Measurements from ENCODE around the gene TGFB2. TPM values are rescaled to one million over a fixed set of nuclear protein-coding genes. Genes with fewer than 3 reads are reported as not detected.

The TGFB2 gene
- total and polyA plus RNA-seq, 2 experiments from 2014 or later = 0.31 to 1.4 TPM

- TF ChIP-seq CREB1 (CRISPR knock-in tag; IDR thresholded peaks at IDR 0.05; ENCODE audit: low read depth) (no peak), JUNB (IDR thresholded peaks at IDR 0.05; ENCODE audit: unreplicated experiment) (no peak), ZNF331 (CRISPR knock-in tag; IDR thresholded peaks at IDR 0.05; ENCODE audit: low read depth) (no peak), EZH2 (IDR thresholded peaks at IDR 0.05; ENCODE audit: low read depth, unreplicated experiment) (no peak), POLR2AphosphoS5 (IDR thresholded peaks at IDR 0.05; ENCODE audit: low read depth) (no peak), STAT1 (IDR thresholded peaks at IDR 0.05; ENCODE audit: unreplicated experiment) (no peak), ZNF114 (CRISPR knock-in tag; IDR thresholded peaks at IDR 0.05) (no peak)
These were observed 8.8 kb upstream of the TGFB2 start (continued) for GRCh38 chr1:218336328-218336727.

GRCh38 chr1:218339267-218339831 is 5.8 kb upstream of the TGFB2 start:
- H3K9me3 Mint-ChIP-seq = no peaks in the 10 kb centered on the region
- Histone ChIP-seq H3K27me3 (ENCODE audit: insufficient read depth) (peaks cover 11% of the 10 kb centered on the region), H3K4me2 (no peak overlapping the region), H3K79me2 (replicated peaks; ENCODE audit: insufficient read depth) (no peaks in the 10 kb centered on the region), H3K27ac (ENCODE audit: low read depth) (no peak overlapping the region), H3K9me2 (ENCODE audit: insufficient read depth) (no peaks in the 10 kb centered on the region), H2AFZ (no peak overlapping the region), H3K36me3 (ENCODE audit: insufficient read depth) (no peaks in the 10 kb centered on the region), H4K20me1 (replicated peaks; ENCODE audit: insufficient read depth) (no peaks in the 10 kb centered on the region), H3K4me1 (ENCODE audit: insufficient read depth) (peaks cover 18% of the 10 kb centered on the region), H3K4me3 (no peak overlapping the region), H3F3A (replicated peaks; ENCODE audit: low read depth) (no peaks in the 10 kb centered on the region)
- H3K27me3 Mint-ChIP-seq (ENCODE audit: insufficient read depth, low read depth, poor library complexity) = no peaks in the 10 kb centered on the region
- ATAC-seq = no peak
- DNase-seq (ENCODE audit: low spot score) = peak; percentile 53
- H3K27ac Mint-ChIP-seq = no peak overlapping the region
- H3K4me3 Mint-ChIP-seq = no peak overlapping the region
- TF ChIP-seq CTCF (conservative IDR thresholded peaks at IDR 0.05; ENCODE audit: low read depth in 2 of 2) (peak; percentile 58 to 72), CREB1 (CRISPR knock-in tag; IDR thresholded peaks at IDR 0.05; ENCODE audit: low read depth) (no peak)
- no peaks in the 10 kb centered on the region for H3K36me3 Mint-ChIP-seq (ENCODE audit: low read depth)
- peaks cover 21% of the 10 kb centered on the region for H3K4me1 Mint-ChIP-seq

GRCh38 chr1:218341325-218341724 is 3.8 kb upstream of the TGFB2 start:
- H3K27ac Mint-ChIP-seq = no peak overlapping the region
- no peak for DNase-seq (ENCODE audit: low spot score)
- TF ChIP-seq EZH2 (IDR thresholded peaks at IDR 0.05; ENCODE audit: low read depth, unreplicated experiment) = no peak
- no peak for TF ChIP-seq ZNF331 (CRISPR knock-in tag; IDR thresholded peaks at IDR 0.05; ENCODE audit: low read depth)
- no peak for TF ChIP-seq ZNF462 (CRISPR knock-in tag; IDR thresholded peaks at IDR 0.05)
- no peak for TF ChIP-seq EZH2phosphoT487 (IDR thresholded peaks at IDR 0.05; ENCODE audit: unreplicated experiment)
- TF ChIP-seq ETS1 (IDR thresholded peaks at IDR 0.05) = no peak
- no peak for TF ChIP-seq STAT1 (IDR thresholded peaks at IDR 0.05; ENCODE audit: unreplicated experiment)

More at GRCh38 chr1:218341325-218341724, 3.8 kb upstream of the TGFB2 start:
- Histone ChIP-seq H3K4me1 (ENCODE audit: insufficient read depth) (peaks cover 9% of the 10 kb centered on the region), H3K27ac (ENCODE audit: low read depth) (no peak overlapping the region), H2AFZ (no peak overlapping the region), H3F3A (replicated peaks; ENCODE audit: low read depth) (peaks cover 3% of the 10 kb centered on the region; the same call in 1 of the 2 replicates), H3K79me2 (replicated peaks; ENCODE audit: insufficient read depth) (no peaks in the 10 kb centered on the region), H3K4me3 (no peak overlapping the region), H3K4me2 (no peak overlapping the region), H3K36me3 (ENCODE audit: insufficient read depth) (no peaks in the 10 kb centered on the region), H4K20me1 (replicated peaks; ENCODE audit: insufficient read depth) (no peaks in the 10 kb centered on the region), H3K9me2 (ENCODE audit: insufficient read depth) (no peaks in the 10 kb centered on the region), H3K27me3 (ENCODE audit: insufficient read depth) (peaks cover 28% of the 10 kb centered on the region)
- Mint-ChIP-seq H3K4me1 (peaks cover 15% of the 10 kb centered on the region), H3K4me3 (no peak overlapping the region), H3K9me3 (no peaks in the 10 kb centered on the region), H3K27me3 (ENCODE audit: insufficient read depth, low read depth, poor library complexity) (no peaks in the 10 kb centered on the region), H3K36me3 (ENCODE audit: low read depth) (peaks cover 2% of the 10 kb centered on the region; the same call in 1 of the 3 replicates)
- no peak for ATAC-seq

Data from GM23338 (cell line).